A549 (cell line): ENCODE measurements around the gene CYB561D1. TPM values are rescaled to one million over a fixed set of nuclear protein-coding genes. Genes with fewer than 3 reads are reported as not detected.

Experiments
- ATAC-seq, 2 experiments: fragments of 200-7000 bp in 1 of 2; fragments of >200 bp in 1 of 2; cut with Nextera tagmentation in 1 of 2; cut with Tn5 transposase in 1 of 2; 3 replicates each; pipeline versions ENCODE4 v1.8.0 to v1.9.1; 2018 to 2020; ENCODE audit warnings: mild to moderate bottlenecking in 1 of 2, moderate library complexity in 1 of 2
- CTCF ChIA-PET: fragments of 300-600 bp; sonication (Branson Sonifier 250); formaldehyde crosslinking; extraction: SDS; loops from one replicate; lab custom pipeline; 2021; ENCODE audit warnings: antibody characterized with exemption, inconsistent platforms; lab: Yijun Ruan, JAX
- POLR2A ChIA-PET: fragments of 350-600 bp; formaldehyde crosslinking; extraction: SDS; loops from one replicate; lab custom pipeline; 2021; ENCODE audit warnings: antibody characterized with exemption, inconsistent platforms; lab: Yijun Ruan, JAX
- DNase-seq, 2 experiments: peaks; one replicate each; pipeline versions ENCODE4 v3.0.0 to v3.0.0-alpha.2; 2011 to 2016; ENCODE audit warnings: low read depth in 1 of 2, low spot score in 1 of 2
- FAIRE-seq: peaks from 2 replicates; lab custom pipeline; 2011; peaks lifted over from hg19 to GRCh38; lab: Jason Lieb, UNC
- H3K27ac ChIP-seq, 2 experiments: fragments of >200 bp; sonication (Bioruptor Twin); formaldehyde crosslinking; 3 replicates each; pipeline ENCODE4 v1.5.1; 2016 to 2017
- H3K4me1 ChIP-seq: fragments of >200 bp; sonication (Bioruptor Twin); formaldehyde crosslinking; 3 replicates; pipeline ENCODE4 v1.6.1; 2016
- H3K4me2 ChIP-seq: fragments of >200 bp; sonication (Bioruptor Twin); formaldehyde crosslinking; 3 replicates; pipeline ENCODE4 v1.6.1; 2016
- H3K4me3 ChIP-seq: fragments of >200 bp; sonication (Bioruptor Twin); formaldehyde crosslinking; 3 replicates; pipeline ENCODE4 v1.5.1; 2016
- H3K9me3 ChIP-seq: fragments of >200 bp; sonication (Bioruptor Twin); formaldehyde crosslinking; 3 replicates; pipeline ENCODE4 v1.6.1; 2016
- CHD2 ChIP-seq: fragments of 150-350 bp; IDR thresholded peaks from 2 replicates; pipeline ENCODE4 v1.6.1; 2014; ENCODE audit warnings: low read length; ENCODE audit not compliant: partially characterized antibody
- HEYL ChIP-seq: fragments of 250-450 bp; sonication (Bioruptor Pico); IDR thresholded peaks from 2 replicates; pipeline ENCODE4 v1.8.0; 2021; ENCODE audit warnings: mild to moderate bottlenecking, moderate library complexity
- HOXB5 ChIP-seq: fragments of 250-450 bp; sonication (Bioruptor Pico); IDR thresholded peaks from 2 replicates; pipeline ENCODE4 v1.5.0; 2020; ENCODE audit warnings: mild to moderate bottlenecking, moderate library complexity
- JUN ChIP-seq, 2 experiments: fragments of >200 bp; sonication (Bioruptor Twin); formaldehyde crosslinking; IDR thresholded peaks; 2 replicates in 1 of 2; 3 replicates in 1 of 2; pipeline ENCODE4 v1.6.1; 2016 to 2017
- KDM5A ChIP-seq: fragments of 200-600 bp; sonication (generic); IDR thresholded peaks from 2 replicates; pipeline ENCODE4 v1.6.1; 2016; ENCODE audit warnings: antibody characterized with exemption, mild to moderate bottlenecking
- NPAS2 ChIP-seq: fragments of 250-450 bp; sonication (Bioruptor Pico); IDR thresholded peaks from 2 replicates; pipeline ENCODE4 v1.8.0; 2022; ENCODE audit warnings: mild to moderate bottlenecking, moderate library complexity, borderline replicate concordance
- PHF8 ChIP-seq: fragments of 200-600 bp; sonication (generic); IDR thresholded peaks from 2 replicates; pipeline ENCODE4 v1.6.1; 2016; ENCODE audit warnings: low read depth, mild to moderate bottlenecking, antibody characterized with exemption, moderate library complexity, borderline replicate concordance
- POLR2A ChIP-seq: IDR thresholded peaks from 2 replicates; pipeline ENCODE4 v1.6.1; 2012; ENCODE audit warnings: mild to moderate bottlenecking, low read length
- RARB ChIP-seq: fragments of 250-450 bp; sonication (Bioruptor Pico); IDR thresholded peaks from 2 replicates; pipeline ENCODE4 v1.8.0; 2021; ENCODE audit warnings: mild to moderate bottlenecking, moderate library complexity
- RCOR1 ChIP-seq: fragments of 150-350 bp; IDR thresholded peaks from 2 replicates; pipeline ENCODE4 v1.6.1; 2014; ENCODE audit warnings: antibody characterized with exemption, low read length, low read depth
- ZC3H11A ChIP-seq: fragments of 450-650 bp; IDR thresholded peaks from 2 replicates; pipeline ENCODE4 v1.6.1; 2014; ENCODE audit warnings: antibody characterized with exemption, mild to moderate bottlenecking
- ZNF302 ChIP-seq: fragments of 250-450 bp; sonication (Bioruptor Pico); IDR thresholded peaks from 2 replicates; pipeline ENCODE4 v1.9.0; 2021; ENCODE audit warnings: inconsistent platforms, mild to moderate bottlenecking, moderate library complexity
- WGBS: methylation state at CpG from one replicate; pipeline ENCODE4 v1.1.6; 2017; ENCODE audit errors: missing lambda C conversion rate; 5-methylcytosine and 5-hydroxymethylcytosine counted together
- polyA plus RNA-seq, 4 experiments: library from polyadenylated mRNA; depleted of rRNA in 3 of 4; stranded (reverse); fragments of >200 nt; fragmentation: RNase III in 1 of 4; extraction: RNeasy Plus Mini Kit Qiagen cat#74134 plus additional on column Dnase treatment in 1 of 4; gene quantifications; 2 replicates in 3 of 4; 3 replicates in 1 of 4; pipeline ENCODE4 v1.2.3, GENCODE V29; 2011 to 2017
- TF ChIP-seq, protein P1 (sequence below): IDR thresholded peaks from 2 replicates; pipeline ENCODE4 v1.6.1; 2012; ENCODE audit warnings: low read depth, borderline replicate concordance
- TF ChIP-seq, protein P2 (sequence below): fragments of 200-600 bp; sonication (generic); IDR thresholded peaks from 2 replicates; pipeline ENCODE4 v1.6.1; 2016; ENCODE audit warnings: antibody characterized with exemption, mild to moderate bottlenecking, moderate library complexity
- TF ChIP-seq, protein P3 (sequence below): IDR thresholded peaks from 2 replicates; pipeline ENCODE4 v1.6.1; 2012
- TF ChIP-seq, protein P4 (sequence below): IDR thresholded peaks from 2 replicates; pipeline ENCODE4 v1.6.1; 2012
- TF ChIP-seq, protein P5 (sequence below): fragments of 450-650 bp; IDR thresholded peaks from 2 replicates; pipeline ENCODE4 v1.6.1; 2014; ENCODE audit warnings: antibody characterized with exemption
- TF ChIP-seq, protein P6 (sequence below): fragments of >200 bp; sonication (Bioruptor Twin); formaldehyde crosslinking; IDR thresholded peaks from 3 replicates; pipeline ENCODE4 v1.6.1; 2016

CYB561D1 gene
- polyA plus RNA-seq, 2 of the 4 experiments (the other 2 are of a cell fraction) = 4.0 to 5.2 TPM

DNA sequence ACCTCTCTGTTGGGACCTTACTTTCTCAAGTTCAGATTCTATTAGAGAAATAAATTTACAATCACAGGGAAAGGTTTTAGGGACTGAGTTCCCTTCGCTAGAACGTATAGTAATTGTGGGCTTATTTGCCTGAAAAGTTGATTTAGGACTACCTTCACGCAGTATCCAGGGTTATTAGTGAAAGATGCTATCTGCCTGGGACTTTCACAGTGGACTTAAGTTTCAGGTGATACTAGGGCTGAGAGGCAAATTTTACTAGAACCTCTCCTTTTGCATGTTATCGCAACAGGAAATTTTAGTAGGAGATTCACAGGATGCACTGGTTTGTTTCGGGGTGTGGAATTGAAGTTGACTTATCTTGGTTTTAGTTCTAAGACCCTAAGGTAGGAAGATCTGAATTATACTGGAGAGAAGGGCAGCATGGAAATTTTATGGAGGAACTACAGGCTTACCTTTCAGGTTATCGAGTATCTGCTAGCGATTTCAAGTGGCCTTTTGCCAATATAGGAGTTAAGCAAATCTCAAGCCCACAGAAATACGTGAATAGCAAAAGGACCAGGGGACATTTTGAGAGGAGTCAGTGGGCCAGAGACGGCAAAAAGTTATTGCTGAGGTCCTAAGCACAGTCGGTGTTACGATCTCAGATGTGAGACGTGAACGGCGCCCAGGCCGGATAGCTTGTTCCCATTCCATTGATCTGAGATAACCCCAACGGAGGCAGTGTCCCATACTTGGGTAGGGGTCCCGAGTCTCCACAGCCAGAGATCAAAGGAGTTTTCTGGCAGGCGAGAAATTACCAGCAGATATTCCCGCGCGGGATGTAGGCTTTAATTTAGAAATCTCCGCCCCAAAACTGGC lies 53.8 kb downstream of the CYB561D1 start:
- Histone ChIP-seq H3K4me2 (peak overlapping the region; percentile 86), H3K4me3 (peak overlapping the region; percentile 99), H3K9me3 (no peaks in the 10 kb centered on the region), H3K4me1 (peaks cover 21% of the 10 kb centered on the region), H3K27ac (peak overlapping the region; percentile 95 to 96)
- ChIA-PET CTCF (interaction anchor here (0.8 to 13.0 kb wide), 19 partner anchors 11 to 436 kb away, joined by 3 to 149 read pairs (median 6); no protein-coding TSS in a partner anchor), POLR2A (interaction anchor here (0.9 to 2.0 kb wide), 28 partner anchors 9 to 792 kb away, joined by 3 to 27 read pairs (median 4); partner anchors contain the start of genes AHCYL1, AMPD2, GNAT2 and GSTM4)
- no peak for DNase-seq
- TF ChIP-seq HEYL (CRISPR knock-in tag) (no peak), KDM5A (no peak), RCOR1 (no peak), ZNF302 (CRISPR knock-in tag) (no peak), POLR2A (no peak), NPAS2 (CRISPR knock-in tag) (no peak), CHD2 (no peak), RARB (CRISPR knock-in tag) (no peak), HOXB5 (CRISPR knock-in tag) (no peak)
- TF ChIP-seq, protein P1, sequence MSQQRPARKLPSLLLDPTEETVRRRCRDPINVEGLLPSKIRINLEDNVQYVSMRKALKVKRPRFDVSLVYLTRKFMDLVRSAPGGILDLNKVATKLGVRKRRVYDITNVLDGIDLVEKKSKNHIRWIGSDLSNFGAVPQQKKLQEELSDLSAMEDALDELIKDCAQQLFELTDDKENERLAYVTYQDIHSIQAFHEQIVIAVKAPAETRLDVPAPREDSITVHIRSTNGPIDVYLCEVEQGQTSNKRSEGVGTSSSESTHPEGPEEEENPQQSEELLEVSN = no peak
- TF ChIP-seq, protein P2, sequence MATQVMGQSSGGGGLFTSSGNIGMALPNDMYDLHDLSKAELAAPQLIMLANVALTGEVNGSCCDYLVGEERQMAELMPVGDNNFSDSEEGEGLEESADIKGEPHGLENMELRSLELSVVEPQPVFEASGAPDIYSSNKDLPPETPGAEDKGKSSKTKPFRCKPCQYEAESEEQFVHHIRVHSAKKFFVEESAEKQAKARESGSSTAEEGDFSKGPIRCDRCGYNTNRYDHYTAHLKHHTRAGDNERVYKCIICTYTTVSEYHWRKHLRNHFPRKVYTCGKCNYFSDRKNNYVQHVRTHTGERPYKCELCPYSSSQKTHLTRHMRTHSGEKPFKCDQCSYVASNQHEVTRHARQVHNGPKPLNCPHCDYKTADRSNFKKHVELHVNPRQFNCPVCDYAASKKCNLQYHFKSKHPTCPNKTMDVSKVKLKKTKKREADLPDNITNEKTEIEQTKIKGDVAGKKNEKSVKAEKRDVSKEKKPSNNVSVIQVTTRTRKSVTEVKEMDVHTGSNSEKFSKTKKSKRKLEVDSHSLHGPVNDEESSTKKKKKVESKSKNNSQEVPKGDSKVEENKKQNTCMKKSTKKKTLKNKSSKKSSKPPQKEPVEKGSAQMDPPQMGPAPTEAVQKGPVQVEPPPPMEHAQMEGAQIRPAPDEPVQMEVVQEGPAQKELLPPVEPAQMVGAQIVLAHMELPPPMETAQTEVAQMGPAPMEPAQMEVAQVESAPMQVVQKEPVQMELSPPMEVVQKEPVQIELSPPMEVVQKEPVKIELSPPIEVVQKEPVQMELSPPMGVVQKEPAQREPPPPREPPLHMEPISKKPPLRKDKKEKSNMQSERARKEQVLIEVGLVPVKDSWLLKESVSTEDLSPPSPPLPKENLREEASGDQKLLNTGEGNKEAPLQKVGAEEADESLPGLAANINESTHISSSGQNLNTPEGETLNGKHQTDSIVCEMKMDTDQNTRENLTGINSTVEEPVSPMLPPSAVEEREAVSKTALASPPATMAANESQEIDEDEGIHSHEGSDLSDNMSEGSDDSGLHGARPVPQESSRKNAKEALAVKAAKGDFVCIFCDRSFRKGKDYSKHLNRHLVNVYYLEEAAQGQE = no peak
- TF ChIP-seq, protein P3, sequence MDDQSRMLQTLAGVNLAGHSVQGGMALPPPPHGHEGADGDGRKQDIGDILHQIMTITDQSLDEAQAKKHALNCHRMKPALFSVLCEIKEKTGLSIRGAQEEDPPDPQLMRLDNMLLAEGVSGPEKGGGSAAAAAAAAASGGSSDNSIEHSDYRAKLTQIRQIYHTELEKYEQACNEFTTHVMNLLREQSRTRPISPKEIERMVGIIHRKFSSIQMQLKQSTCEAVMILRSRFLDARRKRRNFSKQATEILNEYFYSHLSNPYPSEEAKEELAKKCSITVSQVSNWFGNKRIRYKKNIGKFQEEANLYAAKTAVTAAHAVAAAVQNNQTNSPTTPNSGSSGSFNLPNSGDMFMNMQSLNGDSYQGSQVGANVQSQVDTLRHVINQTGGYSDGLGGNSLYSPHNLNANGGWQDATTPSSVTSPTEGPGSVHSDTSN = no peak
- WGBS = 13% methylated on average over 21 of the region's 22 CpGs
- FAIRE-seq = no peak
- peak in 1 of 2 experiments; percentile 37; a peak in 4 of 6 replicates for ATAC-seq

DNA sequence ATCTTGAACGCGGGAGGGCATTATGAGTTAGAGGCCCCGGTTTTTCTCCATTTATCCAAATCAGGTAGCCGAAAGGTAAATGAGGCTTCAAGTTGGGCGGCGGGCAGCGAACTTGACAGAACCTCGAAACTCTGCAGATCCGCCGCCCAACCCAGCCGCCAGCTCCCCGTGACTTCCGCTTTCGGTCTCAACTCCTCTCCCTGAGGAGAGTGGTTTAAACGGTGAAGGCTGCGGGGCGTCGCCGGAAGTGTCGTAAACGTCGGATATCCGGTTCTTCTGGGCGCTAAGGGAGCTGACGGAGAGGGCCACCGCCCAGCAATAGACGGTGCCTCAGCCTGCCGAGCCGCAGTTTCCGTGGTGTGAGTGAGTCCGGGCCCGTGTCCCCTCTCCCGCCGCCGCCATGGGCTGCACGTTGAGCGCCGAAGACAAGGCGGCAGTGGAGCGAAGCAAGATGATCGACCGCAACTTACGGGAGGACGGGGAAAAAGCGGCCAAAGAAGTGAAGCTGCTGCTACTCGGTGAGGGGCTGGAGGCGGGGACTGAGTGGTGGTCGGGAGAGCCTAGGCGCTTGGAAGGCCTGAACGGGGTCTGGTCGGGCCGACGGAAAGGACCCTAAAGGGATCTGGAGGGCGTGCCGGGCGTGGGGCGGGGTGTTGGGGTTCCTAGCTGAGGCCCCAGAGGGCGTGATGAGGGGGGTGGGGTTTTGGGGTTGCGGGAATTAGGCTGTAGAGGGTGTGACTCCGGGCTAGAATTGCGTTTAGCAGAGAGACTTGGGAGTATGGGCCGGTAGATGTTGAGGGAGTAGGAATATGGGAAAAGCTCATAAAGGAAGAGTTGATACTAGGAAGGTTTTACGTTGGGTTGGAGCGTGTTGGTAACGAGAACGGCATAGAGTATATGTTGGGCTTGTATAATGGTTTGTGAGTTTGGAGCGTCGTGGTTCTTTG lies 54.7 kb downstream of the CYB561D1 start, which contains the start of gene GNAI3:
TSS of gene GNAI3 (plus strand) at position 295 of the 947 bp plus-strand sequence. CDS start at position 401, 106 bp downstream.
- under 1% methylated on average over 33 of the region's 68 CpGs for WGBS
- FAIRE-seq (no peak), ATAC-seq (peak; percentile 97 to 99), DNase-seq (peak; percentile 91 to 93)
- CTCF ChIA-PET = interaction anchor here (0.7 to 3.4 kb wide), 13 partner anchors 11 to 435 kb away, joined by 3 to 18 read pairs (median 5); partner anchors contain the start of gene CYB561D1
- H3K4me2 ChIP-seq = peak within 1 kb of the TSS; percentile 86
- H3K4me3 ChIP-seq = peak within 1 kb of the TSS; percentile 99
- peak within 1 kb of the TSS; percentile 95 to 96 for H3K27ac ChIP-seq
- peaks cover 21% of the 10 kb centered on the region for H3K4me1 ChIP-seq
- H3K9me3 ChIP-seq = no peaks in the 10 kb centered on the region
- TF ChIP-seq JUN (IDR thresholded peaks at IDR 0.05) (peak in 1 of 2 experiments; percentile 77; a peak in 4 of 5 replicates), HOXB5 (CRISPR knock-in tag) (no peak), ZC3H11A (no peak), POLR2A (peak; percentile 83), PHF8 (peak; percentile 77; the same call in 1 of the 2 replicates)
- TF ChIP-seq, protein P4, sequence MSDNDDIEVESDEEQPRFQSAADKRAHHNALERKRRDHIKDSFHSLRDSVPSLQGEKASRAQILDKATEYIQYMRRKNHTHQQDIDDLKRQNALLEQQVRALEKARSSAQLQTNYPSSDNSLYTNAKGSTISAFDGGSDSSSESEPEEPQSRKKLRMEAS = peak; percentile 66
- TF ChIP-seq, protein P5, sequence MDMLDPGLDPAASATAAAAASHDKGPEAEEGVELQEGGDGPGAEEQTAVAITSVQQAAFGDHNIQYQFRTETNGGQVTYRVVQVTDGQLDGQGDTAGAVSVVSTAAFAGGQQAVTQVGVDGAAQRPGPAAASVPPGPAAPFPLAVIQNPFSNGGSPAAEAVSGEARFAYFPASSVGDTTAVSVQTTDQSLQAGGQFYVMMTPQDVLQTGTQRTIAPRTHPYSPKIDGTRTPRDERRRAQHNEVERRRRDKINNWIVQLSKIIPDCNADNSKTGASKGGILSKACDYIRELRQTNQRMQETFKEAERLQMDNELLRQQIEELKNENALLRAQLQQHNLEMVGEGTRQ = peak; percentile 49
- TF ChIP-seq, protein P6, sequence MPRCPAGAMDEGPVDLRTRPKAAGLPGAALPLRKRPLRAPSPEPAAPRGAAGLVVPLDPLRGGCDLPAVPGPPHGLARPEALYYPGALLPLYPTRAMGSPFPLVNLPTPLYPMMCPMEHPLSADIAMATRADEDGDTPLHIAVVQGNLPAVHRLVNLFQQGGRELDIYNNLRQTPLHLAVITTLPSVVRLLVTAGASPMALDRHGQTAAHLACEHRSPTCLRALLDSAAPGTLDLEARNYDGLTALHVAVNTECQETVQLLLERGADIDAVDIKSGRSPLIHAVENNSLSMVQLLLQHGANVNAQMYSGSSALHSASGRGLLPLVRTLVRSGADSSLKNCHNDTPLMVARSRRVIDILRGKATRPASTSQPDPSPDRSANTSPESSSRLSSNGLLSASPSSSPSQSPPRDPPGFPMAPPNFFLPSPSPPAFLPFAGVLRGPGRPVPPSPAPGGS = peak; percentile 75; the same call in 2 of the 3 replicates
- POLR2A ChIA-PET = interaction anchor here (0.6 to 2.0 kb wide), 32 partner anchors 9 to 791 kb away, joined by 3 to 27 read pairs (median 4); partner anchors contain the start of genes AHCYL1, AMPD2, GNAT2 and GSTM4
